Regular cardiac myocyte (primary cell): ENCODE data around the gene FGD6. TPM values are rescaled to one million over a fixed set of nuclear protein-coding genes. Genes with fewer than 3 reads are reported as not detected.

Experiments
- total RNA-seq: library from RNA; depleted of rRNA; stranded (reverse); fragments of >200 nt; gene quantifications from 2 replicates; pipeline ENCODE4 v1.2.3, GENCODE V29; 2014

Gene FGD6
- 8.4 and 13.8 TPM in 2 replicates for total RNA-seq

GRCh38 chr12:95217377-95218149 is at the start of gene FGD6, which contains the start of gene VEZT:
FGD6 (minus strand) TSS chr12:95217467; CDS start chr12:95217240, 227 bp downstream.
VEZT (plus strand) TSS chr12:95217807; CDS start chr12:95217851, 44 bp downstream.

DNA sequence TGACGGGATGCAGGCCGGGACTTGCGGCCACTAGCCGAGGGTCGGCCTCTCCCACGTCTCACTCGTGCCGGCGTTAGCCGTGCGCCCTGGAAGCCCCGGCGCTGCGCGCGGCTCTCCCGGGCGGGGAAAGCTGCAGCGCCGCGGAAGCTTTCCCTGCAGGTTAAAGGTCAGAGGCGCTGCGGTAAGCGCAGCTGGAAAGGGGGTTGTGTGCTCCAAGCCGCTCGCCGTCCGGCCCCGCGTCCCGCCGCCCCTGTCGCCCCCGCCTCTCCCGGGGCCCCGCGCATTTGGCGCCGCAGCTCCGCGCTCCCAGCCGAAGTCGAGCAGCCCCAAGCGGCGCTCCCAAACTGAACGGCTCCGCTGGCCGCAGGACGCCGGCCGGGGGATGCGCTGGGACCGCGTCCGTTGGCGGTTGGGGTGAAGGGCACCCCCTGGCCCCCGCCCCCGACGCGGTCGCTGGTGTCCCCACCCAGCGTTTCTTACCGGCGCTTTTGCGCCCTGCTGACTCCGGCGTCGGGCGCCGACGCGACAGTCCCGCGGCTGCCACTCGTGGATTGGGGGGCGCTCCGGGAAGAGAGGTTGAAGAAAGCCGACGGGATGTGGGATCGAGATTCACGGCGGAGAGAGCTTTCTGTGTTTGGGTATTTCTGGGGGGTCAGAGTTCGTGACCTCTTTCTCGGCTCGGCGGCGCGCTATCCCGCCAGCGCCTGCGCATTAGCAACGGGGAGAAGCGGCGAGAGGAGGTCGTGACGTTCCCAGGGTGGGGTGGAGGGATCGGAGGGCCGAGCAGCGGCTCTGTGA is 144.2 kb downstream of the FGD6 start, which contains the start of gene NR2C1:
Gene NR2C1, minus strand, starts transcription at position 719 of the 798 bp plus-strand sequence. CDS start 6,234 bp downstream, outside the sequence.

Other genes starting within 250 kb of the FGD6 start
- gene NDUFA12, start 213.8 kb downstream of the FGD6 start, total RNA-seq = 99.5 and 126 TPM in 2 replicates
- gene NR2C1, start 143.8 kb downstream of the FGD6 start, total RNA-seq = 11.9 and 23.4 TPM in 2 replicates
- gene VEZT, start 340 bp upstream of the FGD6 start, total RNA-seq = 57.3 and 79.2 TPM in 2 replicates